SKM-1 (cell line): Measurements from ENCODE around the gene CGB7.
"Not testable (repeated sequence)": the region's sequence is repeated elsewhere in the genome, so short reads cannot be mapped to it uniquely, and the experiment has no call there.

Experiments used
- DNase-seq: peaks from one replicate; lab custom pipeline; 2025; ENCODE audit not compliant: unreplicated experiment; lab: John Stamatoyannopoulos, UW

Gene CGB7

GRCh38 chr19:49073514-49074378, 16.2 kb upstream of the CGB7 start:
- DNase-seq, result no peak

GRCh38 chr19:49071860-49072547, 14.5 kb upstream of the CGB7 start:
- DNase-seq, result no peak

- DNase-seq, result no peak
Observed at GRCh38 chr19:49070416-49070815, 12.9 kb upstream of the CGB7 start.

- no peak for DNase-seq
Observed at GRCh38 chr19:49069026-49069425, 11.5 kb upstream of the CGB7 start.

GRCh38 chr19:49067554-49067953, 10.0 kb upstream of the CGB7 start:
- DNase-seq, result no peak

- DNase-seq, result no peak
Observed at GRCh38 chr19:49065905-49066512, 8.5 kb upstream of the CGB7 start.

GRCh38 chr19:49064768-49065611, 7.4 kb upstream of the CGB7 start, which contains the start of gene NTF4:
NTF4 (minus strand) TSS chr19:49064818; CDS start chr19:49061997, 2,821 bp downstream.
- DNase-seq, result no peak

- no peak for DNase-seq
Observed at GRCh38 chr19:49064029-49064629, 6.6 kb upstream of the CGB7 start.

- no peak for DNase-seq
Observed at GRCh38 chr19:49061445-49061844, 3.9 kb upstream of the CGB7 start.

- no peak for DNase-seq
Observed at GRCh38 chr19:49061000-49061399, 3.5 kb upstream of the CGB7 start.

GRCh38 chr19:49059053-49059452, 1.5 kb upstream of the CGB7 start:
- no peak for DNase-seq

- DNase-seq, result no peak
Observed at GRCh38 chr19:49058562-49058961, 1.0 kb upstream of the CGB7 start.

- not testable (repeated sequence) for DNase-seq
Observed at GRCh38 chr19:49056902-49057596, 500 bp downstream of the CGB7 start.

- DNase-seq, result no peak
Observed at GRCh38 chr19:49056101-49056901, 1.2 kb downstream of the CGB7 start.

- not testable (repeated sequence) for DNase-seq
Observed at GRCh38 chr19:49050376-49051033, 7.0 kb downstream of the CGB7 start.

- DNase-seq, result not testable (repeated sequence)
Observed at GRCh38 chr19:49049834-49050233, 7.7 kb downstream of the CGB7 start.

- DNase-seq, result not testable (repeated sequence)
Observed at GRCh38 chr19:49049011-49049410, 8.5 kb downstream of the CGB7 start, which contains the start of gene CGB8. CGB8 (minus strand) TSS chr19:49049111; CDS start chr19:49048739, 372 bp downstream.

GRCh38 chr19:49043548-49043947, 14.0 kb downstream of the CGB7 start, which contains the start of gene CGB5:
CGB5 (plus strand) TSS chr19:49043848; CDS start chr19:49044210, 362 bp downstream.
- DNase-seq, result not testable (repeated sequence)
